IMR-90 (cell line): ENCODE data around the gene OMD. TPM values are rescaled to one million over a fixed set of nuclear protein-coding genes. Genes with fewer than 3 reads are reported as not detected.

Experiments
- ATAC-seq: fragments of 200-7000 bp; cut with Tn5 transposase; 2 replicates; pipeline ENCODE4 v1.9.1; 2020; ENCODE audit warnings: low read depth, mild to moderate bottlenecking, moderate library complexity
- BruUV-seq: library from RNA; stranded (reverse); fragments of 400-500 nt; replicated peaks from 2 replicates; lab custom pipeline; 2021; lab: Mats Ljungman, UMichigan
- CTCF ChIA-PET: fragments of 300-600 bp; formaldehyde crosslinking; extraction: SDS; loops from one replicate; lab custom pipeline; 2021; ENCODE audit warnings: antibody characterized with exemption; lab: Yijun Ruan, JAX
- POLR2A ChIA-PET: fragments of 300-600 bp; sonication (Branson Sonifier 250); formaldehyde crosslinking; loops from one replicate; lab custom pipeline; 2022; ENCODE audit warnings: antibody characterized with exemption; ENCODE audit not compliant: unreplicated experiment; lab: Charles Lee
- DNase-seq: peaks from one replicate; pipeline ENCODE4 v3.0.0; 2013
- H2AFZ ChIP-seq: replicated peaks from 2 replicates; pipeline ENCODE3; 2013; ENCODE audit warnings: low read length, mild to moderate bottlenecking; ENCODE audit not compliant: poor library complexity
- H2AK5ac ChIP-seq: 2 replicates; pipeline ENCODE4 v1.6.1; 2013; ENCODE audit warnings: low read depth, low read length, inconsistent platforms
- H2AK9ac ChIP-seq: replicated peaks from 2 replicates; pipeline ENCODE3; 2013; ENCODE audit warnings: mild to moderate bottlenecking, low read depth, low read length, moderate library complexity; ENCODE audit not compliant: poor library complexity
- H2BK120ac ChIP-seq: 2 replicates; pipeline ENCODE4 v1.6.1; 2013; ENCODE audit warnings: low read depth, low read length, inconsistent platforms
- H2BK15ac ChIP-seq: 3 replicates; pipeline ENCODE4 v1.6.1; 2013; ENCODE audit warnings: low read depth, low read length, inconsistent platforms
- H2BK20ac ChIP-seq: 2 replicates; pipeline ENCODE4 v1.6.1; 2013; ENCODE audit warnings: low read depth, mild to moderate bottlenecking, inconsistent platforms, low read length, moderate library complexity
- H2BK5ac ChIP-seq: 2 replicates; pipeline ENCODE4 v1.6.1; 2013; ENCODE audit warnings: mild to moderate bottlenecking, low read depth, low read length, inconsistent platforms; ENCODE audit not compliant: poor library complexity, severe bottlenecking
- H3K14ac ChIP-seq: replicated peaks from 2 replicates; pipeline ENCODE4 v1.6.1; 2013; ENCODE audit warnings: low read depth, low read length, inconsistent platforms
- H3K18ac ChIP-seq: 2 replicates; pipeline ENCODE4 v1.6.1; 2013; ENCODE audit warnings: low read depth, low read length, control low read depth
- H3K23ac ChIP-seq: 2 replicates; pipeline ENCODE4 v1.6.1; 2013; ENCODE audit warnings: low read depth, low read length, inconsistent platforms
- H3K27ac ChIP-seq: 2 replicates; pipeline ENCODE4 v1.5.1; 2013; ENCODE audit warnings: mild to moderate bottlenecking, control low read depth, low read length; ENCODE audit not compliant: insufficient read depth
- H3K27me3 ChIP-seq: 2 replicates; pipeline ENCODE4 v1.6.1; 2013; ENCODE audit warnings: low read length; ENCODE audit not compliant: control insufficient read depth, insufficient read depth
- H3K36me3 ChIP-seq: 2 replicates; pipeline ENCODE4 v1.6.1; 2013; ENCODE audit warnings: low read length, mixed read lengths; ENCODE audit not compliant: control insufficient read depth, insufficient read depth
- H3K4ac ChIP-seq: 2 replicates; pipeline ENCODE4 v1.6.1; 2013; ENCODE audit warnings: low read depth, low read length, inconsistent platforms
- H3K4me1 ChIP-seq: 2 replicates; pipeline ENCODE4 v1.6.1; 2013; ENCODE audit warnings: low read length, mixed read lengths; ENCODE audit not compliant: control insufficient read depth, insufficient read depth
- H3K4me2 ChIP-seq: 2 replicates; pipeline ENCODE4 v1.6.1; 2013; ENCODE audit warnings: low read depth, mild to moderate bottlenecking, control low read depth, low read length, moderate library complexity
- H3K4me3 ChIP-seq: 2 replicates; pipeline ENCODE4 v1.5.1; 2013; ENCODE audit warnings: low read depth, mild to moderate bottlenecking, control low read depth, low read length, moderate library complexity; ENCODE audit not compliant: insufficient read depth
- H3K56ac ChIP-seq: 2 replicates; pipeline ENCODE4 v1.6.1; 2013; ENCODE audit warnings: low read length, inconsistent platforms; ENCODE audit not compliant: insufficient read depth; ENCODE audit errors: extremely low read depth
- H3K79me1 ChIP-seq, 2 experiments: 2 replicates each; pipeline ENCODE4 v1.6.1; 2013; ENCODE audit warnings: low read length in 2 of 2, inconsistent platforms in 1 of 2, low read depth in 1 of 2
- H3K9ac ChIP-seq: 2 replicates; pipeline ENCODE4 v1.6.1; 2013; ENCODE audit warnings: low read depth, low read length, control low read depth
- H3K9me1 ChIP-seq: 2 replicates; pipeline ENCODE4 v1.6.1; 2013; ENCODE audit warnings: low read length, inconsistent platforms; ENCODE audit not compliant: insufficient read depth
- H3K9me3 ChIP-seq: 2 replicates; pipeline ENCODE4 v1.6.1; 2013; ENCODE audit warnings: low read length; ENCODE audit not compliant: control insufficient read depth, insufficient read depth
- H4K20me1 ChIP-seq: 2 replicates; pipeline ENCODE4 v1.6.1; 2013; ENCODE audit warnings: low read length, inconsistent platforms; ENCODE audit not compliant: insufficient read depth
- H4K5ac ChIP-seq: 2 replicates; pipeline ENCODE4 v1.6.1; 2013; ENCODE audit warnings: mild to moderate bottlenecking, low read depth, low read length, control low read depth
- H4K8ac ChIP-seq, 2 experiments: 2 replicates each; pipeline ENCODE4 v1.6.1; 2013; ENCODE audit warnings: low read depth in 2 of 2, low read length in 2 of 2, control low read depth in 1 of 2, inconsistent platforms in 1 of 2
- H4K91ac ChIP-seq: 2 replicates; pipeline ENCODE4 v1.6.1; 2013; ENCODE audit warnings: low read depth, low read length, inconsistent platforms; ENCODE audit not compliant: insufficient read depth
- BHLHE40 ChIP-seq: fragments of 150-350 bp; IDR thresholded peaks from 2 replicates; pipeline ENCODE4 v1.6.1; 2016; ENCODE audit warnings: mild to moderate bottlenecking, low read depth, low read length
- CEBPB ChIP-seq: IDR thresholded peaks from 2 replicates; pipeline ENCODE4 v1.6.1; 2012; ENCODE audit warnings: low read depth, low read length, improper control_type of control experiment
- CHD1 ChIP-seq: IDR thresholded peaks from 2 replicates; pipeline ENCODE4 v1.6.1; 2012; ENCODE audit warnings: low read depth, low read length, improper control_type of control experiment
- FOS ChIP-seq: fragments of 150-350 bp; IDR thresholded peaks from 2 replicates; pipeline ENCODE4 v1.6.1; 2016; ENCODE audit warnings: low read depth, low read length
- MAFK ChIP-seq: IDR thresholded peaks from 2 replicates; pipeline ENCODE4 v1.6.1; 2012; ENCODE audit warnings: low read depth, low read length, improper control_type of control experiment
- MAZ ChIP-seq: IDR thresholded peaks from 2 replicates; pipeline ENCODE4 v1.6.1; 2012; ENCODE audit warnings: low read depth, mild to moderate bottlenecking, low read length, improper control_type of control experiment, moderate library complexity, borderline replicate concordance
- MXI1 ChIP-seq: IDR thresholded peaks from 2 replicates; pipeline ENCODE4 v1.6.1; 2012; ENCODE audit warnings: low read depth, mild to moderate bottlenecking, low read length, moderate library complexity, borderline replicate concordance
- NFE2L2 ChIP-seq: fragments of 150-350 bp; IDR thresholded peaks from 2 replicates; pipeline ENCODE4 v1.6.1; 2016; ENCODE audit warnings: low read depth, mild to moderate bottlenecking, low read length
- RAD21 ChIP-seq: IDR thresholded peaks from 2 replicates; pipeline ENCODE4 v1.6.1; 2012; ENCODE audit warnings: low read length, improper control_type of control experiment
- RFX5 ChIP-seq: IDR thresholded peaks from 2 replicates; pipeline ENCODE4 v1.8.0; 2012; ENCODE audit warnings: low read depth, mild to moderate bottlenecking, low read length, moderate library complexity
- SMC3 ChIP-seq: fragments of 150-350 bp; IDR thresholded peaks from 2 replicates; pipeline ENCODE4 v1.6.1; 2016; ENCODE audit warnings: low read depth, mild to moderate bottlenecking, antibody characterized with exemption, low read length, moderate library complexity
- WGBS, 2 experiments: methylation state at CpG; one replicate each; pipeline versions ENCODE4 v1.1.5 to v1.1.7; 2013; ENCODE audit warnings: missing lambda C conversion rate in 2 of 2; ENCODE audit not compliant: insufficient read length in 1 of 2; ENCODE audit errors: extremely low coverage in 2 of 2; 5-methylcytosine and 5-hydroxymethylcytosine counted together
- dilution Hi-C: fragments of 300-500 bp; cut with HindIII; formaldehyde crosslinking; loops from one replicate; pipeline ENCODE4 v1.14.3; 2018; ENCODE audit warnings: low sequenced_read_pairs; ENCODE audit not compliant: unreplicated experiment
- in situ Hi-C: fragments of 300-500 bp; cut with MboI; formaldehyde crosslinking; loops from 3 replicates; pipeline ENCODE4 v1.14.3; 2019; ENCODE audit warnings: low sequenced_read_pairs, inconsistent platforms, mixed read lengths
- intact Hi-C: fragments of 100-400 bp; cut with micrococcal nuclease; formaldehyde crosslinking; loops from 2 replicates; pipeline ENCODE4 v1.10.0; 2022
- polyA plus RNA-seq, 3 experiments: library from polyadenylated mRNA; depleted of rRNA; stranded (reverse); fragments of >200 nt; gene quantifications; 2 replicates each; pipeline ENCODE4 v1.2.3, GENCODE V29; 2012; ENCODE audit warnings: low replicate concordance in 1 of 3
- total RNA-seq: library from RNA; depleted of rRNA; stranded (reverse); fragments of >200 nt; gene quantifications from 2 replicates; pipeline ENCODE4 v1.2.3, GENCODE V29; 2012
- TF ChIP-seq, protein P1 (sequence below): fragments of 150-350 bp; IDR thresholded peaks from 2 replicates; pipeline ENCODE4 v1.6.1; 2016; ENCODE audit warnings: low read depth, mild to moderate bottlenecking, low read length, moderate library complexity, borderline replicate concordance
- TF ChIP-seq, protein P2 (sequence below): fragments of 150-350 bp; IDR thresholded peaks from 2 replicates; pipeline ENCODE4 v1.6.1; 2017; ENCODE audit warnings: mild to moderate bottlenecking, antibody characterized with exemption, low read length, low read depth

Gene OMD
- total and polyA plus RNA-seq, 2 of the 4 experiments (the other 2 are of a cell fraction) = not detected

DNA sequence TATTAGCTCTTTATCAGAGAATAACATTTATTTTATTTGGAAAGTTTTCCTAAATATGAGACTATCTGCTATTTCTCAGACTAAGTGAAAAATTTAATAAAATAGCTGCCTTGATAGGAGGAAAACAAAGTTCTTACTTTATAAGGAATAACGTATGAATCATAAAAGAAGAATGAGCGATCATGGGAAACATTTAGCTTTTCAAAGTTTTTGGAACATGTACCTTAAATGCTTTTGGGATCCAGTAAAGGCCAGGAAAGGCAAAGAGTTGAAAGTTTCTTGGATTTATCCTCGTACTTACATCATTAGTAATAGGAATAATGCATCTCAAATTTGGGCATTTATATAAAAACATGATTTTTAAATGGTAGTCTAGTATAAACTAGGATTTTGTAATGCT, 39.3 kb downstream of the OMD start:
- WGBS, 2 experiments = no CpG with 5 or more reads among the region's 3 CpGs
- Histone ChIP-seq H3K36me3 (no peaks in the 10 kb centered on the region), H3K27ac (no peak overlapping the region), H4K91ac (no peak overlapping the region), H2BK5ac (no peak overlapping the region), H3K4me1 (no peaks in the 10 kb centered on the region; the same call in 1 of the 2 replicates), H3K79me1 (no peaks in the 10 kb centered on the region), H3K14ac (no peak overlapping the region), H3K4me2 (no peak overlapping the region), H3K18ac (no peak overlapping the region), H3K4ac (no peak overlapping the region), H3K56ac (no peak overlapping the region; the same call in 1 of the 2 replicates), H2AFZ (no peak overlapping the region), H2BK120ac (no peak overlapping the region), H3K9me1 (no peaks in the 10 kb centered on the region; the same call in 1 of the 2 replicates), H2BK15ac (no peak overlapping the region), H3K9ac (no peak overlapping the region), H3K9me3 (no peaks in the 10 kb centered on the region), H3K4me3 (no peak overlapping the region), H4K8ac (no peak overlapping the region; a peak in 1 of 4 replicates), H2BK20ac (no peak overlapping the region), H4K5ac (no peak overlapping the region), H2AK9ac (no peak overlapping the region), H2AK5ac (no peak overlapping the region), H4K20me1 (no peaks in the 10 kb centered on the region), H3K23ac (no peak overlapping the region), H3K27me3 (no peaks in the 10 kb centered on the region)
- TF ChIP-seq NFE2L2 (no peak), RFX5 (no peak), MAZ (no peak), FOS (no peak), RAD21 (no peak), CHD1 (no peak), BHLHE40 (no peak), MAFK (no peak), MXI1 (no peak), CEBPB (no peak), SMC3 (no peak)
- TF ChIP-seq, protein P1, sequence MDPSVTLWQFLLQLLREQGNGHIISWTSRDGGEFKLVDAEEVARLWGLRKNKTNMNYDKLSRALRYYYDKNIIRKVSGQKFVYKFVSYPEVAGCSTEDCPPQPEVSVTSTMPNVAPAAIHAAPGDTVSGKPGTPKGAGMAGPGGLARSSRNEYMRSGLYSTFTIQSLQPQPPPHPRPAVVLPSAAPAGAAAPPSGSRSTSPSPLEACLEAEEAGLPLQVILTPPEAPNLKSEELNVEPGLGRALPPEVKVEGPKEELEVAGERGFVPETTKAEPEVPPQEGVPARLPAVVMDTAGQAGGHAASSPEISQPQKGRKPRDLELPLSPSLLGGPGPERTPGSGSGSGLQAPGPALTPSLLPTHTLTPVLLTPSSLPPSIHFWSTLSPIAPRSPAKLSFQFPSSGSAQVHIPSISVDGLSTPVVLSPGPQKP = no peak
- TF ChIP-seq, protein P2, sequence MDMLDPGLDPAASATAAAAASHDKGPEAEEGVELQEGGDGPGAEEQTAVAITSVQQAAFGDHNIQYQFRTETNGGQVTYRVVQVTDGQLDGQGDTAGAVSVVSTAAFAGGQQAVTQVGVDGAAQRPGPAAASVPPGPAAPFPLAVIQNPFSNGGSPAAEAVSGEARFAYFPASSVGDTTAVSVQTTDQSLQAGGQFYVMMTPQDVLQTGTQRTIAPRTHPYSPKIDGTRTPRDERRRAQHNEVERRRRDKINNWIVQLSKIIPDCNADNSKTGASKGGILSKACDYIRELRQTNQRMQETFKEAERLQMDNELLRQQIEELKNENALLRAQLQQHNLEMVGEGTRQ = no peak
- no TSS peak for BruUV-seq
- DNase-seq (no peak), ATAC-seq (no peak)
- in situ Hi-C loops (no loop called here), dilution Hi-C loops (no loop called here), intact Hi-C loops (no loop called here)
- ChIA-PET CTCF (no interaction called here), POLR2A (no interaction called here)
